Cerebellar nuclear complex (tissue), 1 donor: ENCODE measurements around the gene CDH4.

Experiments
- DNase-seq, 2 experiments: peaks; one replicate each; lab custom pipeline; 2025; lab: John Stamatoyannopoulos, UW

CDH4 gene

GRCh38 chr20:61518424-61518951 lies 266.4 kb downstream of the CDH4 start:
- no peak for DNase-seq

GRCh38 chr20:61519488-61519887 lies 267.4 kb downstream of the CDH4 start:
- no peak for DNase-seq

GRCh38 chr20:61520076-61520892 lies 268.2 kb downstream of the CDH4 start:
- DNase-seq, result no peak

GRCh38 chr20:61520893-61521460 lies 268.9 kb downstream of the CDH4 start:
- no peak for DNase-seq

- DNase-seq, result no peak
These were observed 269.8 kb downstream of the CDH4 start for GRCh38 chr20:61521687-61522420.

GRCh38 chr20:61522498-61523090 lies 270.5 kb downstream of the CDH4 start:
- DNase-seq, result no peak

- DNase-seq, result no peak
These were observed 271.1 kb downstream of the CDH4 start for GRCh38 chr20:61523145-61523544.

GRCh38 chr20:61524951-61525666 lies 273.0 kb downstream of the CDH4 start:
- no peak for DNase-seq

GRCh38 chr20:61525781-61526431 lies 273.8 kb downstream of the CDH4 start:
- DNase-seq, result no peak

- no peak for DNase-seq
These were observed 274.8 kb downstream of the CDH4 start for GRCh38 chr20:61526907-61527306.

- no peak for DNase-seq
These were observed 275.6 kb downstream of the CDH4 start for GRCh38 chr20:61527626-61528025.

GRCh38 chr20:61528591-61528990 lies 276.5 kb downstream of the CDH4 start:
- no peak for DNase-seq

GRCh38 chr20:61529354-61529753 lies 277.3 kb downstream of the CDH4 start:
- no peak for DNase-seq

GRCh38 chr20:61531553-61532345 lies 279.7 kb downstream of the CDH4 start:
- no peak for DNase-seq

- DNase-seq, result no peak
These were observed 280.7 kb downstream of the CDH4 start for GRCh38 chr20:61532736-61533135.

- no peak for DNase-seq
These were observed 281.2 kb downstream of the CDH4 start for GRCh38 chr20:61533231-61533631.

- DNase-seq, result no peak
These were observed 282.3 kb downstream of the CDH4 start for GRCh38 chr20:61534346-61534745.

- DNase-seq, result no peak
These were observed 283.0 kb downstream of the CDH4 start for GRCh38 chr20:61535091-61535490.

GRCh38 chr20:61535536-61535935 lies 283.5 kb downstream of the CDH4 start:
- DNase-seq, result no peak

- DNase-seq, result no peak
These were observed 283.9 kb downstream of the CDH4 start for GRCh38 chr20:61535956-61536355.
